Measurements from ENCODE around the gene DDO. TPM values are rescaled to one million over a fixed set of nuclear protein-coding genes. Genes with fewer than 3 reads are reported as not detected.

The DDO gene
- total and polyA plus RNA-seq, 3 experiments from 2014 or later, result not detected

- CTCF ChIA-PET, result interaction anchor here (1.1 kb wide), 1 partner anchor 30 kb away, joined by 3 read pairs; no protein-coding TSS in a partner anchor
- H3K9me3 ChIP-seq (ENCODE audit: low read length), result no peaks in the 10 kb centered on the region
- DNase-seq, result no peak
- Mint-ChIP-seq H3K27me3 (peaks cover 3 to 10% of the 10 kb centered on the region in 2 donors), H3K4me1 (no peaks in the 10 kb centered on the region), H3K36me3 (peaks cover 0 to 2% (median 0%) of the 10 kb centered on the region in 3 donors), H3K27ac (peak overlapping the region in 1 of 8 donors; percentile 12), H3K4me3 (no peak overlapping the region), H3K9me3 (no peaks in the 10 kb centered on the region)
- H3K27me3 ChIP-seq (ENCODE audit: insufficient read depth, low read length, poor library complexity, severe bottlenecking), result no peaks in the 10 kb centered on the region
- POLR2A ChIA-PET, result no interaction called here
- H3K4me1 ChIP-seq (ENCODE audit: insufficient read depth, low read length), result no peaks in the 10 kb centered on the region
- H3K36me3 ChIP-seq (ENCODE audit: insufficient read depth, low read length), result no peaks in the 10 kb centered on the region
- H3K4me3 ChIP-seq (ENCODE audit: low read length), result no peak overlapping the region
- no peak overlapping the region for H3K27ac ChIP-seq (ENCODE audit: low read depth, low read length)
Measured at GRCh38 chr6:110398778-110399177, 16.6 kb downstream of the DDO start.

GRCh38 chr6:110395221-110395620 is 20.2 kb downstream of the DDO start:
- no peaks in the 10 kb centered on the region for H3K9me3 Mint-ChIP-seq
- Histone ChIP-seq H3K9me3 (ENCODE audit: low read length) (no peaks in the 10 kb centered on the region), H3K4me3 (ENCODE audit: low read length) (no peak overlapping the region), H3K27me3 (ENCODE audit: insufficient read depth, low read length, poor library complexity, severe bottlenecking) (no peaks in the 10 kb centered on the region), H3K36me3 (ENCODE audit: insufficient read depth, low read length) (no peaks in the 10 kb centered on the region), H3K27ac (ENCODE audit: low read depth, low read length) (no peak overlapping the region), H3K4me1 (ENCODE audit: insufficient read depth, low read length) (peaks cover 6% of the 10 kb centered on the region)
- H3K27me3 Mint-ChIP-seq, result peaks cover 0 to 1% of the 10 kb centered on the region in 2 donors
- H3K4me1 Mint-ChIP-seq, result peaks cover 6 to 7% (median 7%) of the 10 kb centered on the region in 3 donors
- no peak for DNase-seq
- peaks cover 0 to 2% (median 0%) of the 10 kb centered on the region in 3 donors for H3K36me3 Mint-ChIP-seq
- no peak overlapping the region for H3K4me3 Mint-ChIP-seq
- POLR2A ChIA-PET, result no interaction called here
- CTCF ChIA-PET, result no interaction called here
- H3K27ac Mint-ChIP-seq, result no peak overlapping the region

- Histone ChIP-seq H3K4me3 (ENCODE audit: low read length) (no peak overlapping the region), H3K9me3 (ENCODE audit: low read length) (no peaks in the 10 kb centered on the region), H3K27me3 (ENCODE audit: insufficient read depth, low read length, poor library complexity, severe bottlenecking) (no peaks in the 10 kb centered on the region), H3K27ac (ENCODE audit: low read depth, low read length) (no peak overlapping the region), H3K4me1 (ENCODE audit: insufficient read depth, low read length) (peaks cover 11% of the 10 kb centered on the region), H3K36me3 (ENCODE audit: insufficient read depth, low read length) (no peaks in the 10 kb centered on the region)
- Mint-ChIP-seq H3K9me3 (no peaks in the 10 kb centered on the region), H3K27me3 (peaks cover 0 to 1% of the 10 kb centered on the region in 2 donors), H3K27ac (no peak overlapping the region), H3K4me3 (no peak overlapping the region), H3K36me3 (peaks cover 0 to 2% (median 0%) of the 10 kb centered on the region in 3 donors), H3K4me1 (peaks cover 14 to 15% (median 15%) of the 10 kb centered on the region in 3 donors)
- POLR2A ChIA-PET, result no interaction called here
- DNase-seq, result no peak
- CTCF ChIA-PET, result no interaction called here
Measured at GRCh38 chr6:110394409-110394808, 21.0 kb downstream of the DDO start.

GRCh38 chr6:110392727-110393126 is 22.6 kb downstream of the DDO start:
- peaks cover 11% of the 10 kb centered on the region for H3K4me1 ChIP-seq (ENCODE audit: insufficient read depth, low read length)
- POLR2A ChIA-PET, result no interaction called here

GRCh38 chr6:110390404-110390803 is 25.0 kb downstream of the DDO start:
- ChIA-PET POLR2A (interaction anchor here (0.5 to 1.5 kb wide), 4 partner anchors 24 to 1008 kb away, joined by 3 to 6 read pairs (median 4); partner anchors contain the start of gene CDC40), CTCF (interaction anchor here (0.7 to 3.9 kb wide), 13 partner anchors 20 to 685 kb away, joined by 3 to 44 read pairs (median 4); partner anchors contain the start of gene CDC40)
- Mint-ChIP-seq H3K9me3 (no peaks in the 10 kb centered on the region), H3K4me3 (peak overlapping the region in 3 of 7 donors; percentile 17 to 50 (median 49)), H3K27me3 (peaks cover 0 to 1% of the 10 kb centered on the region in 2 donors), H3K36me3 (no peaks in the 10 kb centered on the region), H3K4me1 (peaks cover 16 to 23% (median 18%) of the 10 kb centered on the region in 3 donors), H3K27ac (peak overlapping the region in 5 of 8 donors; percentile 21 to 82 (median 54))
- H3K27ac ChIP-seq (ENCODE audit: low read depth, low read length), result no peak overlapping the region
- peak in 1 of 5 donors; percentile 28 for DNase-seq
- no peaks in the 10 kb centered on the region for H3K27me3 ChIP-seq (ENCODE audit: insufficient read depth, low read length, poor library complexity, severe bottlenecking)
- H3K36me3 ChIP-seq (ENCODE audit: insufficient read depth, low read length), result no peaks in the 10 kb centered on the region
- H3K9me3 ChIP-seq (ENCODE audit: low read length), result no peaks in the 10 kb centered on the region
- peaks cover 11% of the 10 kb centered on the region for H3K4me1 ChIP-seq (ENCODE audit: insufficient read depth, low read length)
- H3K4me3 ChIP-seq (ENCODE audit: low read length), result no peak overlapping the region

More at GRCh38 chr6:110392727-110393126, 22.6 kb downstream of the DDO start:
- Histone ChIP-seq H3K36me3 (ENCODE audit: insufficient read depth, low read length) (no peaks in the 10 kb centered on the region), H3K4me3 (ENCODE audit: low read length) (no peak overlapping the region), H3K27ac (ENCODE audit: low read depth, low read length) (no peak overlapping the region), H3K9me3 (ENCODE audit: low read length) (no peaks in the 10 kb centered on the region), H3K27me3 (ENCODE audit: insufficient read depth, low read length, poor library complexity, severe bottlenecking) (no peaks in the 10 kb centered on the region)
- peaks cover 16 to 23% (median 18%) of the 10 kb centered on the region in 3 donors for H3K4me1 Mint-ChIP-seq
- peaks cover 0 to 1% of the 10 kb centered on the region in 2 donors for H3K27me3 Mint-ChIP-seq
- CTCF ChIA-PET, result interaction anchor here (1.4 to 3.9 kb wide), 3 partner anchors 28 to 688 kb away, joined by 3 to 44 read pairs (median 10); no protein-coding TSS in a partner anchor
- no peak for DNase-seq
- H3K36me3 Mint-ChIP-seq, result no peaks in the 10 kb centered on the region
- no peaks in the 10 kb centered on the region for H3K9me3 Mint-ChIP-seq
- H3K4me3 Mint-ChIP-seq, result no peak overlapping the region
- H3K27ac Mint-ChIP-seq, result peak overlapping the region in 1 of 8 donors; percentile 8

GRCh38 chr6:110389689-110390382 is 25.5 kb downstream of the DDO start:
- Mint-ChIP-seq H3K4me1 (peaks cover 16 to 23% (median 18%) of the 10 kb centered on the region in 3 donors), H3K36me3 (no peaks in the 10 kb centered on the region), H3K9me3 (no peaks in the 10 kb centered on the region), H3K27me3 (peaks cover 0 to 1% of the 10 kb centered on the region in 2 donors), H3K4me3 (peak overlapping the region in 2 of 7 donors; percentile 49 to 50), H3K27ac (peak overlapping the region in 7 of 8 donors; percentile 21 to 82 (median 54))
- H3K27me3 ChIP-seq (ENCODE audit: insufficient read depth, low read length, poor library complexity, severe bottlenecking), result no peaks in the 10 kb centered on the region
- no peaks in the 10 kb centered on the region for H3K9me3 ChIP-seq (ENCODE audit: low read length)
- ChIA-PET CTCF (interaction anchor here (0.7 to 3.9 kb wide), 13 partner anchors 21 to 685 kb away, joined by 3 to 44 read pairs (median 4); partner anchors contain the start of gene CDC40), POLR2A (interaction anchor here (0.5 to 1.5 kb wide), 5 partner anchors 23 to 1007 kb away, joined by 3 to 6 read pairs (median 4); partner anchors contain the start of gene CDC40)
- H3K27ac ChIP-seq (ENCODE audit: low read depth, low read length), result no peak overlapping the region
- H3K36me3 ChIP-seq (ENCODE audit: insufficient read depth, low read length), result no peaks in the 10 kb centered on the region
- H3K4me1 ChIP-seq (ENCODE audit: insufficient read depth, low read length), result peaks cover 11% of the 10 kb centered on the region
- H3K4me3 ChIP-seq (ENCODE audit: low read length), result no peak overlapping the region
- no peak for DNase-seq

- CTCF ChIA-PET, result no interaction called here
- no peak for DNase-seq
- peaks cover 16 to 23% (median 18%) of the 10 kb centered on the region in 3 donors for H3K4me1 Mint-ChIP-seq
- no peak overlapping the region for H3K4me3 Mint-ChIP-seq
- Histone ChIP-seq H3K27me3 (ENCODE audit: insufficient read depth, low read length, poor library complexity, severe bottlenecking) (no peaks in the 10 kb centered on the region), H3K4me1 (ENCODE audit: insufficient read depth, low read length) (peaks cover 11% of the 10 kb centered on the region), H3K9me3 (ENCODE audit: low read length) (no peaks in the 10 kb centered on the region), H3K36me3 (ENCODE audit: insufficient read depth, low read length) (no peaks in the 10 kb centered on the region), H3K27ac (ENCODE audit: low read depth, low read length) (no peak overlapping the region), H3K4me3 (ENCODE audit: low read length) (no peak overlapping the region)
- H3K27me3 Mint-ChIP-seq, result peaks cover 0 to 1% of the 10 kb centered on the region in 2 donors
- no peaks in the 10 kb centered on the region for H3K9me3 Mint-ChIP-seq
- no peaks in the 10 kb centered on the region for H3K36me3 Mint-ChIP-seq
- POLR2A ChIA-PET, result no interaction called here
- H3K27ac Mint-ChIP-seq, result no peak overlapping the region
Measured at GRCh38 chr6:110387986-110388385, 27.4 kb downstream of the DDO start.

- Histone ChIP-seq H3K27me3 (ENCODE audit: insufficient read depth, low read length, poor library complexity, severe bottlenecking) (no peaks in the 10 kb centered on the region), H3K27ac (ENCODE audit: low read depth, low read length) (no peak overlapping the region), H3K36me3 (ENCODE audit: insufficient read depth, low read length) (no peaks in the 10 kb centered on the region), H3K4me3 (ENCODE audit: low read length) (no peak overlapping the region), H3K4me1 (ENCODE audit: insufficient read depth, low read length) (peaks cover 7% of the 10 kb centered on the region), H3K9me3 (ENCODE audit: low read length) (no peaks in the 10 kb centered on the region)
- CTCF ChIA-PET, result interaction anchor here (1.0 kb wide), 3 partner anchors 8 to 346 kb away, joined by 3 to 5 read pairs (median 3); no protein-coding TSS in a partner anchor
- no peak for DNase-seq
- H3K4me3 Mint-ChIP-seq, result no peak overlapping the region
- peaks cover 0 to 2% (median 0%) of the 10 kb centered on the region in 3 donors for H3K36me3 Mint-ChIP-seq
- peaks cover 0 to 1% of the 10 kb centered on the region in 2 donors for H3K27me3 Mint-ChIP-seq
- H3K27ac Mint-ChIP-seq, result no peak overlapping the region
- peaks cover 0 to 3% (median 0%) of the 10 kb centered on the region in 5 donors for H3K9me3 Mint-ChIP-seq
- POLR2A ChIA-PET, result no interaction called here
- peaks cover 12 to 18% (median 14%) of the 10 kb centered on the region in 3 donors for H3K4me1 Mint-ChIP-seq
Measured at GRCh38 chr6:110385458-110385863, 29.9 kb downstream of the DDO start.

Measured in CD8-positive, alpha-beta memory T cell (primary cell).